Bladder microvascular endothelial cell (primary cell): ENCODE results near the gene HEYL. TPM values are rescaled to one million over a fixed set of nuclear protein-coding genes. Genes with fewer than 3 reads are reported as not detected.

ENCODE experiments used
- total RNA-seq: library from RNA; depleted of rRNA; stranded (reverse); fragments of >200 nt; gene quantifications from 2 replicates; pipeline ENCODE4 v1.2.3, GENCODE V29; 2014

Gene HEYL
- total RNA-seq = 0.06 and 0.32 TPM in 2 replicates

GRCh38 chr1:39639305-39640130 is at the start of gene HEYL:
Gene HEYL, minus strand, starts transcription at chr1:39639643. Its CDS starts 18 bp downstream, at chr1:39639625.

DNA sequence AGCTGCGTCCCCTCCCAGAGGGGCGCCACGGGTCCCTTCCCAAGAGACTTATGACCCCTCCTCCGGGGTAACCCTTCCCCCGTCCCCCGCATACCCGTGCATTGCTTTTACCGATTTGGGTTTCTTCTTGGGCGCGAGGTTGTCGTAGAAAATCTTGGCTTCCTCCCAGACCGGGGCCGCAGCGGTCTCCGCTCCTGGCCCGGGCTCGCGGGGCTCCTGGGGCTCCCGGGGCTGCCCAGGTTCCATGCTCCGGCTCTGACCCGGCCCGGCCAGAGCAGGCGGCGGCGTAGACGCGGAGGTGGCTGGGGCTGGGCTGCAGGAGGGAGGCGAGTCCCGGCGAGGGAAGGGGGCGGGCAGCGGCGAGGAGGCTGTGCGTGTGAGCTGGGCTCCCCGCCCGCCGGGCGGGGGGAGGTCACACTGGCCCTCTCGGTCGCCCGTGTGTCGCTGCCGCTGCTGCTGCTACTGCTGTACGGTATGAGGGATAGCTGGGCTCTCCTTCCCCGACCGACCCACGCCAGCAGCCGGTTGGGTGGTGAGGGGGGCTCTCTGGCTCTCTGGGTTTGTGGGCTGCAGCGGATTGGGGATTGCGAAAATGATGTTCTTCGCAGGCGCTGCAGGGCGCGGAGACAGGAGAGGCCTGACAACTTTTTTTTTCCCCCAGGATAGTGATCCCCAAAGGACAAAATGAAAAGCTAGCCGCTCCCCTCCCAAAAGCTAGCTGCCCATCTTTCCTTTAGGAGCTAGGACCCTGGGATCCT is 32.5 kb upstream of the HEYL start, which contains the start of gene NT5C1A:
TSS of gene NT5C1A (minus strand) at position 315 of the 758 bp plus-strand sequence. CDS start at position 246, 69 bp downstream.

Other genes starting within 250 kb of the HEYL start
- under 0.01 and 0.19 TPM in 2 replicates for gene BMP8A, start 148.0 kb downstream of the HEYL start, total RNA-seq
- 106 and 200 TPM in 2 replicates for gene PABPC4, start 62.9 kb downstream of the HEYL start, total RNA-seq
- gene NT5C1A, start 32.5 kb upstream of the HEYL start, total RNA-seq = not detected in 2 replicates
- gene HPCAL4, start 51.8 kb upstream of the HEYL start, total RNA-seq = not detected in 2 replicates
- 25.7 and 43.4 TPM in 2 replicates for gene PPIE, start 99.2 kb upstream of the HEYL start, total RNA-seq
- gene OXCT2, start 131.7 kb upstream of the HEYL start, total RNA-seq = 2.3 and 4.5 TPM in 2 replicates
- gene BMP8B, start 149.2 kb upstream of the HEYL start, total RNA-seq = under 0.01 and 0.82 TPM in 2 replicates
- gene TRIT1, start 243.9 kb upstream of the HEYL start, total RNA-seq = 15.2 and 16.7 TPM in 2 replicates